K562 (cell line): ENCODE data around the gene UFC1. TPM values are rescaled to one million over a fixed set of nuclear protein-coding genes. Genes with fewer than 3 reads are reported as not detected.

Experiments used
- ARID1B ChIP-seq: fragments of 450-650 bp; IDR thresholded peaks from 2 replicates; pipeline ENCODE4 v1.6.1; 2016; ENCODE audit warnings: antibody characterized with exemption, mild to moderate bottlenecking, inconsistent platforms
- BRD9 ChIP-seq: fragments of 450-650 bp; IDR thresholded peaks from 2 replicates; pipeline ENCODE4 v1.6.1; 2018; ENCODE audit warnings: low read depth; ENCODE audit not compliant: partially characterized antibody
- CBFB ChIP-seq: sonication (generic); formaldehyde crosslinking; IDR thresholded peaks from 2 replicates; pipeline ENCODE4 v1.4.0; 2020; ENCODE audit warnings: mild to moderate bottlenecking, missing genetic modification reagents
- CREB3 ChIP-seq: fragments of 450-650 bp; conservative IDR thresholded peaks from 2 replicates; pipeline ENCODE4 v1.6.1; 2016; ENCODE audit warnings: missing genetic modification characterization, low read depth, mild to moderate bottlenecking, missing compliant biosample characterization, moderate library complexity
- E2F3 ChIP-seq: fragments of 250-450 bp; sonication (Bioruptor Pico); IDR thresholded peaks from 2 replicates; pipeline ENCODE4 v1.4.0; 2020; ENCODE audit warnings: mild to moderate bottlenecking
- HNRNPK ChIP-seq: fragments of 200-400 bp; formaldehyde crosslinking; IDR thresholded peaks from one replicate; pipeline ENCODE4 v1.6.1; 2018; ENCODE audit warnings: mild to moderate bottlenecking, low read depth, low read length; ENCODE audit not compliant: poor library complexity, severe bottlenecking
- POLR2B ChIP-seq: fragments of 450-650 bp; IDR thresholded peaks from 2 replicates; pipeline ENCODE4 v1.6.1; 2018; ENCODE audit warnings: low read depth; ENCODE audit not compliant: partially characterized antibody
- PTTG1 ChIP-seq: fragments of 450-650 bp; IDR thresholded peaks from 2 replicates; pipeline ENCODE4 v1.6.1; 2016; ENCODE audit warnings: low read depth, mild to moderate bottlenecking, missing genetic modification characterization, missing compliant biosample characterization
- TAF9B ChIP-seq: fragments of 450-650 bp; IDR thresholded peaks from 2 replicates; pipeline ENCODE4 v1.6.1; 2018; ENCODE audit warnings: mild to moderate bottlenecking; ENCODE audit not compliant: partially characterized antibody
- TCF3 ChIP-seq: sonication (generic); formaldehyde crosslinking; IDR thresholded peaks from 2 replicates; pipeline ENCODE4 v1.4.0; 2020; ENCODE audit warnings: mild to moderate bottlenecking, missing genetic modification reagents
- THAP12 ChIP-seq: fragments of 250-450 bp; sonication (Bioruptor Pico); IDR thresholded peaks from 2 replicates; pipeline ENCODE4 v1.9.0; 2021; ENCODE audit warnings: mild to moderate bottlenecking, inconsistent platforms
- ZC3H4 ChIP-seq: sonication (generic); formaldehyde crosslinking; IDR thresholded peaks from 2 replicates; pipeline ENCODE4 v1.9.0; 2021; ENCODE audit warnings: missing genetic modification reagents, borderline replicate concordance
- ZKSCAN8 ChIP-seq: fragments of 200-800 bp; sonication (Bioruptor generic); IDR thresholded peaks from 2 replicates; pipeline ENCODE4 v1.6.1; 2016; ENCODE audit warnings: missing genetic modification characterization, missing compliant biosample characterization
- ZNF133 ChIP-seq: fragments of 250-450 bp; sonication (Bioruptor Pico); IDR thresholded peaks from 2 replicates; pipeline ENCODE4 v1.4.0; 2020; ENCODE audit warnings: mild to moderate bottlenecking
- ZNF384 ChIP-seq: IDR thresholded peaks from 2 replicates; pipeline ENCODE4 v1.6.1; 2012; ENCODE audit warnings: low read depth, low read length, improper control_type of control experiment
- polyA plus RNA-seq, 8 experiments: library from polyadenylated mRNA; depleted of rRNA in 4 of 8; stranded (reverse) in 5 of 8; unstranded in 3 of 8; fragments of >200 nt; fragmentation: Nextera tagmentation in 2 of 8; fragmentation: Illumina TruSeq in 1 of 8; extraction: Ambion mirVana in 2 of 8; extraction: Trizol in 1 of 8; gene quantifications; 2 replicates each; pipeline versions ENCODE4 v1.2.1 to v1.2.3, GENCODE V29; 2011 to 2014; ENCODE audit warnings: inconsistent platforms in 1 of 8, missing spikeins in 1 of 8
- total RNA-seq, 7 experiments: library from RNA; depleted of rRNA in 6 of 7; stranded (reverse); fragments of >200 nt in 6 of 7; fragmentation: Illumina TruSeq in 2 of 7; extraction: Trizol in 2 of 7; gene quantifications; 2 replicates each; pipeline versions ENCODE4 v1.2.1 to v1.2.3, GENCODE V29; 2011 to 2021; ENCODE audit warnings: low replicate concordance in 1 of 7
- TF ChIP-seq, protein P1 (sequence below): sonication (generic); formaldehyde crosslinking; IDR thresholded peaks from 2 replicates; pipeline ENCODE4 v1.8.1; 2022; ENCODE audit warnings: missing genetic modification reagents
- TF ChIP-seq, protein P2 (sequence below): fragments of 250-450 bp; sonication (Bioruptor Pico); IDR thresholded peaks from 2 replicates; pipeline ENCODE4 v1.8.0; 2022; ENCODE audit warnings: inconsistent platforms, mild to moderate bottlenecking, moderate library complexity, borderline replicate concordance
- TF ChIP-seq, protein P3 (sequence below): fragments of 450-650 bp; formaldehyde crosslinking; IDR thresholded peaks from 2 replicates; pipeline ENCODE4 v1.4.0; 2022; ENCODE audit warnings: missing genetic modification characterization

Gene UFC1
- total and polyA plus RNA-seq, 9 of the 15 experiments (the other 6 are each of a cell fraction or from before 2014, with no cell fraction given): 92.8 to 220 (median 161) TPM

DNA sequence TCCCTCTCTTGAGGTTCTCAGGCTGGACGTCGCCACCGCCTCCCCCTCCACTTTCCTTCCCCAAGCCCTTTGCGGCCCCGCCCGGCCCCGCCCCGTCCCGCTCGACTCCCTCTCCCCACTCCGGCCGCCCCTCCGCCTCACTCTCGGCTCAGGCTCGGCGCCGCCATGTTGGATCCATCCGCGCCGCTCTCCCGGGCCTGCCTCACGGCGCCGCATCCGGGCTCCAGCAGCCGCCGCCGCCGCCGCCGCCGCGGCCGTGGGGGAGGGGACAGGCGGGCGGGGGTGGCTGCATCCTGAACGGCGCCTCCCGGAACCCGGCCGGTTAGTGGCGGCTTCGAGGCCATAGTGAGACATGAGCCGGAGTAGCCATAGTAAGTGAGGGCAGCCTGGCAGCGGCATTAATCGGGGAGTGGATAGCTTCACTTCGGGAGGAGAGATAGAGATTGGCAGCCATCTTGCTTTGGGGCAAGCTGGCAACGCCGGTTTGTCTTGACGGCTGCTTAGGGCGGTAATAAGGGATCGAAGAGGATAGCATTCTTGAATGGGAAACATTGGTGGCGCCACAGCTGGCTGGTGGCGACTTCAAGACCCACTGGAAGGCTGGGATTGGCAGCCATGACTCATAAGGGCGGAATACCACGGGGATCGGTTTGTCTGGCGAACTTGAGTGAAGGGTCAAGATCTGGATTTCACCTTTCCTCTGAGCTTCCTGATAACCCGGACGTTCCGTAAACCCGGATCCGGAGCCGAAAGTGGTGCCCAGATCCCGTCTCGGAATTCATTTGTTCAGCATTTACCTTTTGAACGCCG, 21.2 kb upstream of the UFC1 start, which contains the start of gene DEDD (continued):
- TF ChIP-seq ARID1B: peak; percentile 16; the same call in 1 of the 2 replicates
- no peak for TF ChIP-seq CBFB (CRISPR knock-in tag)
- TF ChIP-seq, protein P1, sequence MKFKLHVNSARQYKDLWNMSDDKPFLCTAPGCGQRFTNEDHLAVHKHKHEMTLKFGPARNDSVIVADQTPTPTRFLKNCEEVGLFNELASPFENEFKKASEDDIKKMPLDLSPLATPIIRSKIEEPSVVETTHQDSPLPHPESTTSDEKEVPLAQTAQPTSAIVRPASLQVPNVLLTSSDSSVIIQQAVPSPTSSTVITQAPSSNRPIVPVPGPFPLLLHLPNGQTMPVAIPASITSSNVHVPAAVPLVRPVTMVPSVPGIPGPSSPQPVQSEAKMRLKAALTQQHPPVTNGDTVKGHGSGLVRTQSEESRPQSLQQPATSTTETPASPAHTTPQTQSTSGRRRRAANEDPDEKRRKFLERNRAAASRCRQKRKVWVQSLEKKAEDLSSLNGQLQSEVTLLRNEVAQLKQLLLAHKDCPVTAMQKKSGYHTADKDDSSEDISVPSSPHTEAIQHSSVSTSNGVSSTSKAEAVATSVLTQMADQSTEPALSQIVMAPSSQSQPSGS (CRISPR knock-in tag): no peak
- no peak for TF ChIP-seq ZNF133 (CRISPR knock-in tag)
- no peak; the same call in 1 of the 2 replicates for TF ChIP-seq ZC3H4 (CRISPR knock-in tag)
- no peak for TF ChIP-seq PTTG1 (tag)
- no peak for TF ChIP-seq ZKSCAN8 (CRISPR knock-in tag)
- TF ChIP-seq TCF3 (CRISPR knock-in tag): no peak
- no peak for TF ChIP-seq ZNF384
- TF ChIP-seq, protein P2, sequence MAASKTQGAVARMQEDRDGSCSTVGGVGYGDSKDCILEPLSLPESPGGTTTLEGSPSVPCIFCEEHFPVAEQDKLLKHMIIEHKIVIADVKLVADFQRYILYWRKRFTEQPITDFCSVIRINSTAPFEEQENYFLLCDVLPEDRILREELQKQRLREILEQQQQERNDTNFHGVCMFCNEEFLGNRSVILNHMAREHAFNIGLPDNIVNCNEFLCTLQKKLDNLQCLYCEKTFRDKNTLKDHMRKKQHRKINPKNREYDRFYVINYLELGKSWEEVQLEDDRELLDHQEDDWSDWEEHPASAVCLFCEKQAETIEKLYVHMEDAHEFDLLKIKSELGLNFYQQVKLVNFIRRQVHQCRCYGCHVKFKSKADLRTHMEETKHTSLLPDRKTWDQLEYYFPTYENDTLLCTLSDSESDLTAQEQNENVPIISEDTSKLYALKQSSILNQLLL (CRISPR knock-in tag): no peak
- TF ChIP-seq, protein P3, sequence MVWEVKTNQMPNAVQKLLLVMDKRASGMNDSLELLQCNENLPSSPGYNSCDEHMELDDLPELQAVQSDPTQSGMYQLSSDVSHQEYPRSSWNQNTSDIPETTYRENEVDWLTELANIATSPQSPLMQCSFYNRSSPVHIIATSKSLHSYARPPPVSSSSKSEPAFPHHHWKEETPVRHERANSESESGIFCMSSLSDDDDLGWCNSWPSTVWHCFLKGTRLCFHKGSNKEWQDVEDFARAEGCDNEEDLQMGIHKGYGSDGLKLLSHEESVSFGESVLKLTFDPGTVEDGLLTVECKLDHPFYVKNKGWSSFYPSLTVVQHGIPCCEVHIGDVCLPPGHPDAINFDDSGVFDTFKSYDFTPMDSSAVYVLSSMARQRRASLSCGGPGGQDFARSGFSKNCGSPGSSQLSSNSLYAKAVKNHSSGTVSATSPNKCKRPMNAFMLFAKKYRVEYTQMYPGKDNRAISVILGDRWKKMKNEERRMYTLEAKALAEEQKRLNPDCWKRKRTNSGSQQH (CRISPR knock-in tag): no peak
- TF ChIP-seq BRD9: peak; percentile 80
- TF ChIP-seq THAP12 (CRISPR knock-in tag): no peak
- TF ChIP-seq POLR2B: no peak
- TF ChIP-seq CREB3: peak; percentile 85; the same call in 1 of the 2 replicates
- TF ChIP-seq TAF9B: peak; percentile 16
- TF ChIP-seq E2F3 (CRISPR knock-in tag): no peak
- no peak for TF ChIP-seq HNRNPK
